NCI-H82 (cell line): ENCODE data around the gene VKORC1L1.
"Not testable (repeated sequence)": the region's sequence is repeated elsewhere in the genome, so short reads cannot be mapped to it uniquely, and the experiment has no call there.

Experiments
- DNase-seq: peaks from one replicate; lab custom pipeline; 2025; lab: John Stamatoyannopoulos, UW

VKORC1L1 gene

DNA sequence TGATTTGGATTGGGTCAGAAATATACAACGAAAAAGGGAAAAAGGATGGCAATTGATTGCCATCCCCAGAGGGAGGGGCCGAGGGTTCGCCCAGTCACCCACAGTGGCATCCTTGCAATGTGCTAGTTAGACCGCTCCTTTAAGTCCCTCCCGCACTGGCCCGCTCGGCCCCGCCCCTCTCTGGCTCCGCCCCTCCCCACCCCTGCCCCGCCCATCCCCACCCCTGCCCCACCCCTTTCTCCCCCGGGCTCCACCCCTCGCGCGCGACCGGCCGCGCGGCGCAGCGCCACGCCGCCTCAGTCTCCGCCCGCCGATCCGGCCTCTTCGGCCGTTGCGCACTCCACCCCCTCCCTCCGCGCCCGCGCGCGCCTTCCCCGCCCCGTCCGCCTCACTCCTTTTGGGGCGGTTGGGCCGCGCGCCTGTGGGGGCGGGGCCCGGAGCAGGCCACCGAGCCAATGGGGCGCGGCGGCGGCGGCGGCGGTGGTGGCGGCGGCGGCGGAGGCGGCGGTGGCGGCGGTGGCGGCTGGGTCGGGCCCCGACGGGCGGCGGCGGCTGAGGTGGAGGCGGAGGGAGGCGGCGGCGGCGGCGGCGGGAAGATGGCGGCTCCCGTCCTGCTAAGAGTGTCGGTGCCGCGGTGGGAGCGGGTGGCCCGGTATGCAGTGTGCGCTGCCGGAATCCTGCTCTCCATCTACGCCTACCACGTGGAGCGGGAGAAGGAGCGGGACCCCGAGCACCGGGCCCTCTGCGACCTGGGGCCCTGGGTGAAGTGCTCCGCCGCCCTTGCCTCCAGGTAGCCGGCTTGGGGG lies at the start of gene VKORC1L1:
TSS of gene VKORC1L1 (plus strand) at position 299 of the 806 bp plus-strand sequence. CDS start at position 597, 298 bp downstream.
- DNase-seq, result peak; percentile 95

GRCh38 chr7:65827366-65827765 lies 45.5 kb upstream of the VKORC1L1 start:
- no peak for DNase-seq

GRCh38 chr7:65832281-65832680 lies 40.6 kb upstream of the VKORC1L1 start:
- DNase-seq, result no peak

DNA sequence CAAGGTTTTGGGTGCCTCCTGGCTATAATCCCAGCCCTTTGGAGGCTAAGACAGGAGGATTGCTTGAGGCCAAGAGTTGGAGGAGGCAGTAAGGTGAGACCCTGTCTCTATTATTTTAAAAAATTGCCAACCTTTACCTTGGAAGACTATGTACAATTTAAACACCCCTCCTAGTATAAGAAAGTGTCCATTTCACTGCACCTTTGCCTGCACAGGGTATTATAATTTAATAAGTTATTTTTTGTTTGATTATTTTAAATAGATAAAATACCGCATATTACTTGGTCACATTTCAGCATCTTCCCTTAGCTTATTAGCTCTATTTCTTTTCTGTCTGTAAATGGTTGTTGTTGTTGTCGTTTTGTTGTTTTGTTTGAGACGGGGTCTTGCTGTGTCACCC lies 36.2 kb upstream of the VKORC1L1 start:
- DNase-seq, result not testable (repeated sequence)

GRCh38 chr7:65837541-65837956 lies 35.3 kb upstream of the VKORC1L1 start:
- DNase-seq, result not testable (repeated sequence)

GRCh38 chr7:65839846-65840245 lies 33.0 kb upstream of the VKORC1L1 start:
- no peak for DNase-seq

DNA sequence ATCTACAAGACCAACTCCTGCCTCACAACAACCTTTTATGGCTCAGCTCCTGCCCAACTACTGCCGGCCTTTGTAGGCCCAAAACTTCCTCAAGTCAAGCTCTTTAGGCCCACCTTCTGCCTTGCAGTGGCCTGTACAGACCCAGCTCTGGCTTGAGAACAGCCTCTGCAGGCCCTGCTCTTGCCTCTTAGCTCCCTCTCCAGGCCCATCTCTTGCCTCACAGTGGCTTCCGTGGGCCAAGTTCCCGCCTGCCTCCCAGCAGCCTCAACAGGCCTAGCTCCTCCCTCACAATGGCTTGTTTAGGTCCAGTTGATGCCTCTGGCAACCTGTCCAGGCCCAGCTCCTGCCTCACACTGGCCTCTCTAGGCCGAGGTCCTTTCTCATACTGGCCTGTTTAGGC lies 32.4 kb upstream of the VKORC1L1 start:
- DNase-seq, result no peak

- DNase-seq, result not testable (repeated sequence)
Measured at GRCh38 chr7:65843616-65844015, 29.3 kb upstream of the VKORC1L1 start.

- DNase-seq, result no peak
Measured at GRCh38 chr7:65846008-65846570, 26.8 kb upstream of the VKORC1L1 start.

DNA sequence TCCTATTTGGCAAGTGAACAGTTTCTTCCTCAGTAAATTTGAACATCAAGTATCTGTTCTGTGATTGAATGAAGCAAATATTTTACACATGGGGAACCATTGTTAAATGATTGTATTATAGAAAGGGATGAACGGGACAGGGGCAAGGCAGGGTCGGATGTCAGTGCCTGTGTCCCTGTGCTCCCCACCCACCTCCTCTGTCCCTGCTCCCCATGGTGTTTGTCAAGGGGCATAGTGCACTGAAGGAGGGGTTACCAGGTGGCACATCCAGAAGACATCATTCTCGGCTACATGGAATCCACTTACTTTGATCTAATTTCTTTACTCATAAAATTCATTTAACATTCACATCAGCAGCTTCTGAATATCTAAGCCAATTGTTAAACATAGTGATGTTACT lies 19.4 kb upstream of the VKORC1L1 start:
- DNase-seq, result not testable (repeated sequence)

DNA sequence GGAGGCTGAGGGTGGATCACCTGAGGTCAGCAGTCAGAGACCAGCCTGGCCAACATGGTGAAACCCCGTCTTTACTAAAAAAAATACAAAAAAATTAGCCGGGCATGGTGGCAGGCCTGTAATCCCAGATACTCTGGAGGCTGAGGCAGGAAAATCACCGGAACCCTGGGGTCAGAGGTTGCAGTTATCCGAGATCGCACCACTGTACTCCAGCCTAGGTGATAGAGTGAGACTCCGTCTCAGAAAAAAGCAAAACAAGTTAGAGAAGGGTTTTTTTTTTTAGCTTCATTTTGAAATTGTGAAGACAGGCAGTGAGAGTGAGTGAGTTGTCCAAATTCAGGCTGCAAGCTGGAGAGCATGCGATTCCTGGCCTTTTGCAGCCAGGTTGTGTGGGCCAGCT lies 19.0 kb upstream of the VKORC1L1 start:
- not testable (repeated sequence) for DNase-seq

DNA sequence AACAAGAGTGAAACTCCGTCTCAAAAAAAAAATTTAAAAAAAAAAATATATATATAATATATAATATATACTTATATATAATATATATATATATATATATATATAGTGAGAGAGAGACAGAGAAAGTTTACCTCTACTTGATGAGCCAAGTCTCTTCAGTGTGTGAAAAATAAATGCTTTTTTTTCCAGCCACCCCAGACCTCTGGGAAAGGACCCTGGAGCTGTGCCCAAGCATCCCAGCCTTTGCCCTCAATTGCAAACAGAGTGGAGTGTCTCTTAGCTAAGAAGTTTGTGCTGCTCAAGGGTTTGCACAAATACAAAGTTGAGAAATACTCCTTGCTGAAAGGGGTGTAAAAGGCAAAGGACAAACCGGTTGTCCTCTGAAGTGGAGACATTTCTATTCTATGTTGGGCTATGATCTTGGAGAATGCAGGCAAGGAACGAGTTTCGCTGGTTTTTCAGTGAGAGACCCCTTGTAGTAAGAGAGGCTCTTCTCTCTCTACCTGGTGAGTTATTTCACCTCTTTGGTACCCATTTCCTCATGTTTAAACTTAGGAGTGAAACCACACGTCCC lies 15.5 kb upstream of the VKORC1L1 start:
- not testable (repeated sequence) for DNase-seq

DNA sequence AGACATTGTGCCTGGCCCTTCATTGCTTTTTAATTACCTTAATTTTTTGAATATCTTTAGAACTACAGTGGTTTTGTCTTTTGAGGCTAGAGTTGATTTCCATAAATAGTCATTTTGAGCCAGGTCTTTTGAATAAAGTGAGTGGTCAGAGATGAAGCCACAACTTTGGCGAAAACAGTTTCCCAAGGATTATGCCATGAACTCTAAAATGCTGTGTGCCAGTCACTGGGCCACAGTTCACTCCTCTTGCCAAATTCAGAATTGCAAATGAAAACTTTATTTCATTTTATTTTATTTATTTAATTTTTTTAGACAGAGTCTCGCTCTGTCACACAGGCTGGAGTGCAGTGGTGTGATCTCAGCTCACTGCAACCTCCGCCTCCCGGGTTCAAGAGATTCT lies 14.2 kb upstream of the VKORC1L1 start:
- DNase-seq, result not testable (repeated sequence)

- not testable (repeated sequence) for DNase-seq
Measured at GRCh38 chr7:65866244-65866643, 6.6 kb upstream of the VKORC1L1 start.

GRCh38 chr7:65867681-65868080 lies 5.2 kb upstream of the VKORC1L1 start:
- DNase-seq, result not testable (repeated sequence)

GRCh38 chr7:65869312-65869711 lies 3.6 kb upstream of the VKORC1L1 start:
- DNase-seq, result not testable (repeated sequence)

- DNase-seq, result not testable (repeated sequence)
Measured at GRCh38 chr7:65871451-65871850, 1.4 kb upstream of the VKORC1L1 start.

DNA sequence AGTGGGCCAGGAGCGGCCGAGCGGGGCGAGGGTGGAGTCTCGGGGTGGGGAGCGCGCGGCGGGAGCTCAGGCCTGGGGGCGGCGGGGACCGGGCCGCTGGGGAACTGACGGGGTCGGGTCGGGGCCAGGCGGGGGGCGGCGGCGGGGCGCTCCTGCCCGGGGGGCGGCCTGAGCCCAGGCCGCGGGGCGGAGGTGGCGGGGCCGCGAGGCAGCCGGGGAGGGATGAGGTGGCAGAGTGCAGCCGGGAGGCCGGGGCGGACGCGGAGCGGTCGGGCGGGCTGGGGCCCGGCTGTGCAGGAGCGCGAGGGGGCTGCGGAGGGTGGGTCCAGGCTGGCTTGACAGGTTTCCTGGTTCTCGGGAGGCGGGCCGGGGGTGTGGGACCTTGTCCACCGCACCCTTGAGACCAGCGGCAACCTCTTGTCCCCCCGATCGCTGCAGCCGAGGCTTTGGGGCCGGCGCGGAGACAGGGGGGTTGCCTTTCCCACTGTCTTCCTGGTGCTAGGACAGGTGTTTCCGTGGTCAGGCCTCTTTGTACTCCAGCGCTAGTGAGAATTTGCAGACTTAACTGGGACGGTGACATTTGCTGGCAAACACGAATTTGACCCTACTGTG lies 814 bp downstream of the VKORC1L1 start:
- DNase-seq, result peak; percentile 15

DNA sequence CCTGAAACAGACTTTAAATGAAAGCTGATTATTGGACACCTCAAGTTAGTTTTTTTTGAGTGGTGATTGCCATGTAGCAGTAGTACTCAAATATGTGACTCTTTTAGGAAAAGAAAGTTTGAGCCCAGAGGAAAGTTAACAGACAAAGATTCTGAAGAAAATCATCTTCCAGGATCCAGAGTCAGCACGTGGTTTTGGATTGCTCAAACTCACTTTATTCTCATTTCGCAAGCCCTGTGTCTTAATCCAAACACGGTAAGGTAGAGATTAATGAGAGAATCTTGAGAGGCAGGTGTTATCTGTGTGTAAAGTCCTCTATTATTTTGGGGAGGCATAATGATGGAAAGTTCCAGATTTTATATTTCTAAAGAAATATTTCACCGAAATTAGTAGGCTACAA lies 2.8 kb downstream of the VKORC1L1 start:
- DNase-seq, result not testable (repeated sequence)

- DNase-seq, result not testable (repeated sequence)
Measured at GRCh38 chr7:65879292-65880153, 6.6 kb downstream of the VKORC1L1 start.

GRCh38 chr7:65880242-65880641 lies 7.4 kb downstream of the VKORC1L1 start:
- DNase-seq, result not testable (repeated sequence)

DNA sequence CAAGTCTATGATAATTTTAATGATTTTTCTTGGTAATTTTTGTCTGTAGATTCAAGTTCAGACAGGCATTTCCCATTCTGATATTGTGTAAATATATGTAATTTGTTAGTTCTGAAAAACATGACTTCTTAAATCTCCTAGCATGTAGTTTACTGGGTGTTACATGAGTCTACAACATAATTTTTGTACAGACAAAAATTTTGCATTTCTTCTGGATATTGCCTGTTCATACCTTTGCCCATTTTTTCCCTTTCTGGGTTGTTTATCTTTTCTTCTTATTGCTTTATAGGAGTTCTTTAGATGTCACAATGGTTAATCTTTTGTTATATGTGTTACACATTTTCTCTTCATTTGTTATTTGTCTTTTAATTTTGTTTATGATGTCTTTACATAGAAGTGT lies 12.1 kb downstream of the VKORC1L1 start:
- DNase-seq, result not testable (repeated sequence)
